ENCODE data around the gene TCF23. TPM values are rescaled to one million over a fixed set of nuclear protein-coding genes. Genes with fewer than 3 reads are reported as not detected.

The TCF23 gene
- total and polyA plus RNA-seq, 4 donors = under 0.01 to 0.05 (median 0.02) TPM; not detected in 1

DNA sequence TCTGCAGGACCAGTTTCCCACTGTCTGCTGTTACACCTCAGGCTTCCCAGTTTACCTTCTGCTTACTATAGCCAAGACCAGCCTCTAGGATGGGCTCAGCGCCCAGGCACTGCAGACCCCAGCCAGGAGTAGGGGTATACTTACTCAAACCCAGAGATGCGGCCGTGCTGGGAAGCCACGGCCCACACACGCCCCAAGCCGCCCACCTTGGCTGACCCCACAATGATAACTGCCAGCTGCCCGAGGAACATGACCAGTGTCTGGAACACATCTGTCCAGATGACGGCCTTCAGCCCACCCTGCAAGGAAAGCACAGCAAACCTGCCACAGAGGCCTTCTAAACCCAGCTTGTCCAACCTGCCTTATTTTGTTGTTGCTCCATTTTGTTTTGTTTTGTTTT is 56.4 kb downstream of the TCF23 start:
- DNase-seq (ENCODE audit: low spot score) = no peak
- WGBS = 92% methylated on average over 8 of the region's 8 CpGs
- no peak overlapping the region for H3K4me3 ChIP-seq (ENCODE audit: low read depth in 1 of 3, low read length in 3 of 3)
- peaks cover 9 to 77% (median 47%) of the 10 kb centered on the region in 4 donors for H3K36me3 ChIP-seq (ENCODE audit: control insufficient read depth in 4 of 4, insufficient read depth in 3 of 4, low read depth in 1 of 4, low read length in 3 of 4)
- H3K9ac ChIP-seq (ENCODE audit: low read depth in 1 of 2, low read length in 2 of 2) = no peak overlapping the region
- H3K4me1 ChIP-seq (ENCODE audit: control insufficient read depth in 4 of 4, insufficient read depth in 4 of 4, low read length in 3 of 4) = peaks cover 0 to 5% (median 0%) of the 10 kb centered on the region in 4 donors
- no peak overlapping the region for H3K27ac ChIP-seq (ENCODE audit: low read depth in 1 of 2, low read length in 2 of 2)
- H3K9me3 ChIP-seq (ENCODE audit: control insufficient read depth in 4 of 4, low read length in 3 of 4) = no peaks in the 10 kb centered on the region
- H3K27me3 ChIP-seq (ENCODE audit: control insufficient read depth in 4 of 4, insufficient read depth in 4 of 4, low read length in 3 of 4) = no peaks in the 10 kb centered on the region
- no peak for TF ChIP-seq SP1 (IDR thresholded peaks at IDR 0.05)

DNA sequence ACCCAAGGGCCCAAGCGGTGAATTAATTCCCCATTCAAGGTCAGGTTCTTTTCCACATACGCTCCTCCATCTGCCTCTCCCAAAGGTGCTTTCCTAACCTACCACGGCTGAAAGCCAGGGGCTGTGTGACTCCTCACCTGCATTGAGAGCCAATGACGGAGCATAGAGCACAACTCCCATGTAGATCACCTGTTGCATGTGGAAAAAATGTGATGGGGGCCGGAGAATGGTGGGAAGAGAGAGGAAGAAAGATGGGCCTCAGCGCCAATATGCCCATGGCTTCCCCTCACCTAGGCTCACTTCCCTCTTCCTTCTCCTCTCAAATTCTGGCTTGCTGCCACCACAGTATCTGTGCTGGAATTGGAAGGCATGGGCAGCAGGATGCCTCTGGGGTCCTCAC is 57.5 kb downstream of the TCF23 start:
- no peak overlapping the region for H3K4me3 ChIP-seq (ENCODE audit: low read depth in 1 of 3, low read length in 3 of 3)
- H3K9me3 ChIP-seq (ENCODE audit: control insufficient read depth in 4 of 4, low read length in 3 of 4) = no peaks in the 10 kb centered on the region
- 94% methylated on average over 6 of the region's 6 CpGs for WGBS
- no peak overlapping the region for H3K9ac ChIP-seq (ENCODE audit: low read depth in 1 of 2, low read length in 2 of 2)
- H3K27ac ChIP-seq (ENCODE audit: low read depth in 1 of 2, low read length in 2 of 2) = no peak overlapping the region
- no peak for TF ChIP-seq EGR1 (IDR thresholded peaks at IDR 0.05; ENCODE audit: low read depth in 2 of 2)
- TF ChIP-seq, protein P1, sequence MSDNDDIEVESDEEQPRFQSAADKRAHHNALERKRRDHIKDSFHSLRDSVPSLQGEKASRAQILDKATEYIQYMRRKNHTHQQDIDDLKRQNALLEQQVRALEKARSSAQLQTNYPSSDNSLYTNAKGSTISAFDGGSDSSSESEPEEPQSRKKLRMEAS (IDR thresholded peaks at IDR 0.05) = no peak
- no peak for TF ChIP-seq HNF4A (conservative IDR thresholded peaks at IDR 0.05)
- TF ChIP-seq FOXA2 (IDR thresholded peaks at IDR 0.05) = no peak
- TF ChIP-seq JUND (IDR thresholded peaks at IDR 0.05) = no peak
- no peak for TF ChIP-seq RXRA (IDR thresholded peaks at IDR 0.05)
- TF ChIP-seq SP1 (IDR thresholded peaks at IDR 0.05) = no peak
- no peak for TF ChIP-seq HNF4G (IDR thresholded peaks at IDR 0.05)
- TF ChIP-seq TAF1 (conservative IDR thresholded peaks at IDR 0.05) = no peak
- no peak for DNase-seq (ENCODE audit: low spot score)
- peaks cover 0 to 5% (median 4%) of the 10 kb centered on the region in 4 donors for H3K4me1 ChIP-seq (ENCODE audit: control insufficient read depth in 4 of 4, insufficient read depth in 4 of 4, low read length in 3 of 4)
- peaks cover 9 to 67% (median 44%) of the 10 kb centered on the region in 4 donors for H3K36me3 ChIP-seq (ENCODE audit: control insufficient read depth in 4 of 4, insufficient read depth in 3 of 4, low read depth in 1 of 4, low read length in 3 of 4)
- no peaks in the 10 kb centered on the region for H3K27me3 ChIP-seq (ENCODE audit: control insufficient read depth in 4 of 4, insufficient read depth in 4 of 4, low read length in 3 of 4)

Other genes with a start within 250 kb of the TCF23 start
- 1 to 10 TPM; 1.0 to 8.1 TPM for gene MAPRE3, start 178.4 kb upstream of the TCF23 start, total RNA-seq
- gene MAPRE3, start 178.4 kb upstream of the TCF23 start, polyA plus RNA-seq = 10 to 100 TPM; 11.5 to 15.8 TPM
- 10 to 100 TPM; 17.1 to 48.4 TPM for gene TMEM214, start 116.0 kb upstream of the TCF23 start, total RNA-seq
- 10 to 100 TPM; 28.3 to 53.4 TPM for gene TMEM214, start 116.0 kb upstream of the TCF23 start, polyA plus RNA-seq
- gene AGBL5, start 97.3 kb upstream of the TCF23 start, total RNA-seq = 1 to 10 TPM; 4.7 to 9.0 TPM
- 1 to 10 TPM; 3.2 to 5.0 TPM for gene AGBL5, start 97.3 kb upstream of the TCF23 start, polyA plus RNA-seq
- gene OST4, start 77.3 kb upstream of the TCF23 start, total RNA-seq = 100 to 1,000 TPM in 1 of 2 donors, 10 to 100 TPM in 1; 94.8 to 186 TPM
- gene OST4, start 77.3 kb upstream of the TCF23 start, polyA plus RNA-seq = 100 to 1,000 TPM; 227 to 377 TPM
- 10 to 100 TPM; 24.8 to 26.1 TPM for gene EMILIN1, start 70.4 kb upstream of the TCF23 start, total RNA-seq
- gene EMILIN1, start 70.4 kb upstream of the TCF23 start, polyA plus RNA-seq = 10 to 100 TPM in 1 of 2 donors, 1 to 10 TPM in 1; 3.4 to 23.1 TPM
- gene KHK, start 62.2 kb upstream of the TCF23 start, total RNA-seq = 100 to 1,000 TPM in 1 of 2 donors, 10 to 100 TPM in 1; 26.1 to 152 TPM
- gene KHK, start 62.2 kb upstream of the TCF23 start, polyA plus RNA-seq = 100 to 1,000 TPM; 223 to 462 TPM
- gene CGREF1, start 29.9 kb upstream of the TCF23 start, total RNA-seq = 10 to 100 TPM in 1 of 2 donors, under 1 TPM in 1; 0.98 to 10.3 TPM
- gene CGREF1, start 29.9 kb upstream of the TCF23 start, polyA plus RNA-seq = 10 to 100 TPM; 13.0 to 16.1 TPM
- gene ABHD1, start 25.2 kb upstream of the TCF23 start, total RNA-seq = under 1 TPM; 0.09 to 0.67 TPM
- 1 to 10 TPM in 1 of 2 donors, under 1 TPM in 1; 0.54 to 2.0 TPM for gene ABHD1, start 25.2 kb upstream of the TCF23 start, polyA plus RNA-seq
- 10 to 100 TPM; 21.5 to 81.4 TPM for gene PREB, start 14.4 kb upstream of the TCF23 start, total RNA-seq
- 10 to 100 TPM; 40.3 to 98.4 TPM for gene PREB, start 14.4 kb upstream of the TCF23 start, polyA plus RNA-seq
- gene PRR30, start 9.6 kb upstream of the TCF23 start, total RNA-seq = not detected
- gene PRR30, start 9.6 kb upstream of the TCF23 start, polyA plus RNA-seq = not detected
- gene ATRAID, start 63.0 kb downstream of the TCF23 start, total RNA-seq = 10 to 100 TPM; 44.9 to 48.6 TPM
- gene ATRAID, start 63.0 kb downstream of the TCF23 start, polyA plus RNA-seq = 10 to 100 TPM; 49.3 to 77.5 TPM
- 100 to 1,000 TPM in 1 of 2 donors, 10 to 100 TPM in 1; 12.5 to 100 TPM for gene SLC5A6, start 63.3 kb downstream of the TCF23 start, total RNA-seq
- 100 to 1,000 TPM in 1 of 2 donors, 10 to 100 TPM in 1; 46.0 to 217 TPM for gene SLC5A6, start 63.3 kb downstream of the TCF23 start, polyA plus RNA-seq
- 10 to 100 TPM; 18.7 to 23.2 TPM for gene CAD, start 68.4 kb downstream of the TCF23 start, total RNA-seq
- gene CAD, start 68.4 kb downstream of the TCF23 start, polyA plus RNA-seq = 1 to 10 TPM; 6.3 to 8.4 TPM
- gene SLC30A3, start 114.0 kb downstream of the TCF23 start, total RNA-seq = not detected
- gene SLC30A3, start 114.0 kb downstream of the TCF23 start, polyA plus RNA-seq = under 1 TPM in 1 of 2 donors, not detected in 1; 0.20 TPM
- gene DNAJC5G, start 126.4 kb downstream of the TCF23 start, total RNA-seq = not detected
- gene DNAJC5G, start 126.4 kb downstream of the TCF23 start, polyA plus RNA-seq = not detected
- not detected for gene TRIM54, start 133.4 kb downstream of the TCF23 start, total RNA-seq
- gene TRIM54, start 133.4 kb downstream of the TCF23 start, polyA plus RNA-seq = under 1 TPM in 1 of 2 donors, not detected in 1; 0.03 TPM
- under 1 TPM in 1 of 2 donors, not detected in 1; 0.25 TPM for gene UCN, start 159.4 kb downstream of the TCF23 start, total RNA-seq
- under 1 TPM; 0.42 to 0.83 TPM for gene UCN, start 159.4 kb downstream of the TCF23 start, polyA plus RNA-seq
- gene MPV17, start 174.1 kb downstream of the TCF23 start, total RNA-seq = 10 to 100 TPM; 13.9 to 29.6 TPM
- gene MPV17, start 174.1 kb downstream of the TCF23 start, polyA plus RNA-seq = 10 to 100 TPM; 17.7 to 26.0 TPM
- 10 to 100 TPM; 16.4 to 20.6 TPM for gene GTF3C2, start 207.8 kb downstream of the TCF23 start, total RNA-seq
- gene GTF3C2, start 207.8 kb downstream of the TCF23 start, polyA plus RNA-seq = 10 to 100 TPM in 1 of 2 donors, 1 to 10 TPM in 1; 9.7 to 13.0 TPM
- gene EIF2B4, start 221.3 kb downstream of the TCF23 start, total RNA-seq = 10 to 100 TPM; 10.5 to 18.9 TPM
- gene EIF2B4, start 221.3 kb downstream of the TCF23 start, polyA plus RNA-seq = 10 to 100 TPM; 22.6 to 25.8 TPM
- 10 to 100 TPM; 53.7 to 65.3 TPM for gene SNX17, start 221.6 kb downstream of the TCF23 start, total RNA-seq
- gene SNX17, start 221.6 kb downstream of the TCF23 start, polyA plus RNA-seq = 10 to 100 TPM; 57.7 to 60.5 TPM
- gene ZNF513, start 231.7 kb downstream of the TCF23 start, total RNA-seq = 1 to 10 TPM; 7.9 to 9.3 TPM
- gene ZNF513, start 231.7 kb downstream of the TCF23 start, polyA plus RNA-seq = 10 to 100 TPM in 1 of 2 donors, 1 to 10 TPM in 1; 2.9 to 11.2 TPM

Measured in liver (tissue), 9 donors.